IPS-18a (cell line): Measurements from ENCODE around the gene ZNF536.
"Not testable (repeated sequence)": the region's sequence is repeated elsewhere in the genome, so short reads cannot be mapped to it uniquely, and the experiment has no call there.

Experiments used
- H3K27ac ChIP-seq: one replicate; pipeline ENCODE4 v1.5.1; 2013; ENCODE audit warnings: low read length
- H3K27me3 ChIP-seq: one replicate; pipeline ENCODE4 v1.6.1; 2013; ENCODE audit warnings: mild to moderate bottlenecking, low read length; ENCODE audit not compliant: control insufficient read depth, insufficient read depth
- H3K36me3 ChIP-seq: one replicate; pipeline ENCODE4 v1.6.1; 2013; ENCODE audit warnings: low read depth, low read length; ENCODE audit not compliant: control insufficient read depth
- H3K4me1 ChIP-seq: one replicate; pipeline ENCODE4 v1.6.1; 2013; ENCODE audit warnings: low read depth, low read length; ENCODE audit not compliant: control insufficient read depth
- H3K4me3 ChIP-seq: one replicate; pipeline ENCODE4 v1.5.1; 2013; ENCODE audit warnings: low read length
- H3K9ac ChIP-seq: one replicate; pipeline ENCODE4 v1.6.1; 2013; ENCODE audit warnings: mild to moderate bottlenecking, low read length, moderate library complexity
- H3K9me3 ChIP-seq: one replicate; pipeline ENCODE4 v1.6.1; 2013; ENCODE audit warnings: low read depth, low read length; ENCODE audit not compliant: control insufficient read depth

ZNF536 gene

GRCh38 chr19:30445385-30445784 lies 73.2 kb downstream of the ZNF536 start:
- no peaks in the 10 kb centered on the region for H3K9me3 ChIP-seq
- no peak overlapping the region for H3K27ac ChIP-seq
- H3K36me3 ChIP-seq, result no peaks in the 10 kb centered on the region
- no peaks in the 10 kb centered on the region for H3K27me3 ChIP-seq
- H3K4me3 ChIP-seq, result no peak overlapping the region
- peaks cover 33% of the 10 kb centered on the region for H3K4me1 ChIP-seq
- H3K9ac ChIP-seq, result no peak overlapping the region

GRCh38 chr19:30446120-30446519 lies 73.9 kb downstream of the ZNF536 start:
- H3K27me3 ChIP-seq, H3K4me3 ChIP-seq, H3K9me3 ChIP-seq, H3K36me3 ChIP-seq, H3K9ac ChIP-seq, H3K27ac ChIP-seq: not testable (repeated sequence)
- peaks cover 39% of the 10 kb centered on the region for H3K4me1 ChIP-seq

- no peak overlapping the region for H3K9ac ChIP-seq
- H3K27ac ChIP-seq, result no peak overlapping the region
- no peak overlapping the region for H3K4me3 ChIP-seq
- H3K9me3 ChIP-seq, result no peaks in the 10 kb centered on the region
- peaks cover 39% of the 10 kb centered on the region for H3K4me1 ChIP-seq
- H3K36me3 ChIP-seq, result no peaks in the 10 kb centered on the region
- H3K27me3 ChIP-seq, result no peaks in the 10 kb centered on the region
Measured at GRCh38 chr19:30446850-30447552, 74.8 kb downstream of the ZNF536 start.

GRCh38 chr19:30447553-30447870 lies 75.3 kb downstream of the ZNF536 start:
- no peaks in the 10 kb centered on the region for H3K9me3 ChIP-seq
- H3K27ac ChIP-seq, result no peak overlapping the region

GRCh38 chr19:30448386-30449077 lies 76.3 kb downstream of the ZNF536 start:
- Histone ChIP-seq H3K9me3 (no peaks in the 10 kb centered on the region), H3K4me1 (peaks cover 39% of the 10 kb centered on the region), H3K27me3 (no peaks in the 10 kb centered on the region), H3K4me3 (no peak overlapping the region), H3K27ac (no peak overlapping the region), H3K36me3 (no peaks in the 10 kb centered on the region), H3K9ac (no peak overlapping the region)

More at GRCh38 chr19:30447553-30447870, 75.3 kb downstream of the ZNF536 start:
- H3K4me1 ChIP-seq, result peaks cover 39% of the 10 kb centered on the region
- no peaks in the 10 kb centered on the region for H3K36me3 ChIP-seq
- no peaks in the 10 kb centered on the region for H3K27me3 ChIP-seq
- H3K9ac ChIP-seq, result no peak overlapping the region
- H3K4me3 ChIP-seq, result no peak overlapping the region

GRCh38 chr19:30449078-30449590 lies 77.0 kb downstream of the ZNF536 start:
- Histone ChIP-seq H3K4me1 (peaks cover 39% of the 10 kb centered on the region), H3K36me3 (no peaks in the 10 kb centered on the region), H3K9me3 (no peaks in the 10 kb centered on the region), H3K4me3 (peak overlapping the region; percentile 39), H3K27me3 (no peaks in the 10 kb centered on the region), H3K9ac (peak overlapping the region; percentile 8), H3K27ac (no peak overlapping the region)

- H3K4me3 ChIP-seq, result peak overlapping the region; percentile 39
- no peaks in the 10 kb centered on the region for H3K27me3 ChIP-seq
Measured at GRCh38 chr19:30449673-30450072, 77.5 kb downstream of the ZNF536 start.

GRCh38 chr19:30450100-30450499 lies 77.9 kb downstream of the ZNF536 start:
- no peaks in the 10 kb centered on the region for H3K36me3 ChIP-seq
- no peaks in the 10 kb centered on the region for H3K27me3 ChIP-seq
- peak overlapping the region; percentile 8 for H3K9ac ChIP-seq
- peak overlapping the region; percentile 39 for H3K4me3 ChIP-seq
- H3K27ac ChIP-seq, result peak overlapping the region; percentile 48
- H3K9me3 ChIP-seq, result no peaks in the 10 kb centered on the region
- peaks cover 39% of the 10 kb centered on the region for H3K4me1 ChIP-seq

More at GRCh38 chr19:30449673-30450072, 77.5 kb downstream of the ZNF536 start:
- Histone ChIP-seq H3K9me3 (no peaks in the 10 kb centered on the region), H3K36me3 (no peaks in the 10 kb centered on the region), H3K27ac (peak overlapping the region; percentile 48), H3K4me1 (peaks cover 39% of the 10 kb centered on the region), H3K9ac (peak overlapping the region; percentile 8)

GRCh38 chr19:30450835-30451321 lies 78.7 kb downstream of the ZNF536 start:
- H3K36me3 ChIP-seq, result no peaks in the 10 kb centered on the region
- no peak overlapping the region for H3K4me3 ChIP-seq
- no peaks in the 10 kb centered on the region for H3K9me3 ChIP-seq
- H3K27ac ChIP-seq, result no peak overlapping the region
- H3K27me3 ChIP-seq, result no peaks in the 10 kb centered on the region
- peaks cover 39% of the 10 kb centered on the region for H3K4me1 ChIP-seq
- H3K9ac ChIP-seq, result no peak overlapping the region

GRCh38 chr19:30452931-30453330 lies 80.7 kb downstream of the ZNF536 start:
- no peak overlapping the region for H3K9ac ChIP-seq
- no peaks in the 10 kb centered on the region for H3K9me3 ChIP-seq
- no peak overlapping the region for H3K4me3 ChIP-seq
- H3K27ac ChIP-seq, result no peak overlapping the region
- H3K4me1 ChIP-seq, result peaks cover 30% of the 10 kb centered on the region
- no peaks in the 10 kb centered on the region for H3K27me3 ChIP-seq
- H3K36me3 ChIP-seq, result no peaks in the 10 kb centered on the region

GRCh38 chr19:30453743-30454142 lies 81.6 kb downstream of the ZNF536 start:
- Histone ChIP-seq H3K4me1 (peaks cover 22% of the 10 kb centered on the region), H3K27me3 (no peaks in the 10 kb centered on the region), H3K4me3 (no peak overlapping the region), H3K27ac (no peak overlapping the region), H3K9ac (no peak overlapping the region), H3K36me3 (no peaks in the 10 kb centered on the region), H3K9me3 (no peaks in the 10 kb centered on the region)
